ENCODE data around the gene PDE4C.

DNA sequence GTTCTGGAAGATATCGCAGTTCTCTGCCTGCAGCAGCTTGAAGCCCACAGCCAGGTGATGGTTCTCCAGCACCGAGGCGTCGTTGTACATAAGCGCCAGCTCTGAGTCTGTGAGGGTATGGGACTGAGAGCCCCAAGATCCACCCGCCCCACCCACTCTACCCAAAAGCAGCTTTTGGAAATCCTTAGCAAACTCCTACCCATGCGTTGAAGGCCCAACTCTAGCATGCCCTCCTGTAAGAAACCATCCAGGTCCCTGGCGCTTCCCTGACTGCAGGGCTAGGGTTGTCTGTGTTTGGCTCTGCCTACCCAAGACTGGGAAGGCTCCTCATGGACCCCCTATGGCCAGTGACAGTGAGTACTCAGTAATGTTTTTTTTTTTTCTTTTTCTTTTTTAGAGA lies 9.4 kb downstream of the PDE4C start:
- TF ChIP-seq POLR2A (IDR thresholded peaks at IDR 0.05; ENCODE audit: low read depth, low read length) (no peak), TAF1 (IDR thresholded peaks at IDR 0.05; ENCODE audit: low read depth, low read length) (no peak), POLR2AphosphoS5 (IDR thresholded peaks at IDR 0.05; ENCODE audit: low read depth, low read length) (no peak)
